A673 (cell line): ENCODE measurements around the gene TEX38. TPM values are rescaled to one million over a fixed set of nuclear protein-coding genes. Genes with fewer than 3 reads are reported as not detected.

Experiments used
- BruUV-seq: library from RNA; stranded (reverse); fragments of 400-500 nt; replicated peaks from 2 replicates; lab custom pipeline; 2021; lab: Mats Ljungman, UMichigan
- CTCF ChIA-PET: fragments of 300-600 bp; sonication (Branson Sonifier 250); formaldehyde crosslinking; loops from one replicate; lab custom pipeline; 2022; ENCODE audit warnings: antibody characterized with exemption; lab: Charles Lee
- POLR2A ChIA-PET: fragments of 300-600 bp; sonication (Branson Sonifier 250); formaldehyde crosslinking; loops from one replicate; lab custom pipeline; 2022; ENCODE audit warnings: antibody characterized with exemption; ENCODE audit not compliant: low non-redundant PET; lab: Charles Lee
- DNase-seq: peaks from one replicate; pipeline ENCODE4 v3.0.0-alpha.2; 2015; ENCODE audit warnings: low spot score
- H3K27ac ChIP-seq: fragments of 200-600 bp; sonication (generic); 2 replicates; pipeline ENCODE4 v1.5.1; 2016; ENCODE audit warnings: mixed run types, low read depth, mild to moderate bottlenecking, mixed read lengths, antibody characterized with exemption, low read length; ENCODE audit not compliant: poor library complexity, severe bottlenecking
- H3K27me3 ChIP-seq: fragments of 200-600 bp; sonication (generic); replicated peaks from 2 replicates; pipeline ENCODE4 v1.6.1; 2017; ENCODE audit warnings: mixed run types, low read depth, mild to moderate bottlenecking, mixed read lengths, antibody characterized with exemption, low read length; ENCODE audit not compliant: insufficient read depth, poor library complexity
- H3K36me3 ChIP-seq: fragments of 200-600 bp; sonication (generic); 2 replicates; pipeline ENCODE4 v1.6.1; 2016; ENCODE audit warnings: mixed run types, mild to moderate bottlenecking, mixed read lengths, antibody characterized with exemption, low read length; ENCODE audit not compliant: insufficient read depth, poor library complexity, severe bottlenecking
- H3K4me1 ChIP-seq: fragments of 200-600 bp; sonication (generic); 2 replicates; pipeline ENCODE4 v1.6.1; 2017; ENCODE audit warnings: mixed run types, mild to moderate bottlenecking, mixed read lengths, antibody characterized with exemption, low read length; ENCODE audit not compliant: insufficient read depth, poor library complexity, severe bottlenecking
- H3K4me3 ChIP-seq: fragments of 200-600 bp; sonication (generic); 2 replicates; pipeline ENCODE4 v1.5.1; 2016; ENCODE audit warnings: low read depth, mixed run types, mild to moderate bottlenecking, mixed read lengths, low read length; ENCODE audit not compliant: poor library complexity, severe bottlenecking
- H3K9me3 ChIP-seq: fragments of 200-600 bp; sonication (generic); 2 replicates; pipeline ENCODE4 v1.6.1; 2016; ENCODE audit warnings: mixed run types, low read depth, mild to moderate bottlenecking, mixed read lengths, antibody characterized with exemption, low read length; ENCODE audit not compliant: poor library complexity, severe bottlenecking
- EZH2 ChIP-seq: fragments of 200-600 bp; sonication (generic); IDR thresholded peaks from 2 replicates; pipeline ENCODE4 v1.6.1; 2017; ENCODE audit warnings: borderline replicate concordance, low read depth, mild to moderate bottlenecking, mixed read lengths, antibody characterized with exemption, low read length; ENCODE audit not compliant: poor library complexity, severe bottlenecking
- intact Hi-C: fragments of 100-400 bp; cut with micrococcal nuclease; formaldehyde crosslinking; loops from one replicate; pipeline ENCODE4 v1.10.0; 2022; ENCODE audit not compliant: unreplicated experiment
- total RNA-seq: library from RNA; stranded (reverse); gene quantifications from 2 replicates; pipeline ENCODE4 v1.2.3, GENCODE V29; 2021
- TF ChIP-seq, protein P1 (sequence below): fragments of 300-800, 200-600 bp; sonication (generic); conservative IDR thresholded peaks from 2 replicates; pipeline ENCODE4 v1.5.1; 2017; ENCODE audit warnings: low read depth, mild to moderate bottlenecking, antibody characterized with exemption, low read length, moderate library complexity, mixed read lengths

The TEX38 gene
- total RNA-seq, 1 experiment from 2014 or later, result not detected

DNA sequence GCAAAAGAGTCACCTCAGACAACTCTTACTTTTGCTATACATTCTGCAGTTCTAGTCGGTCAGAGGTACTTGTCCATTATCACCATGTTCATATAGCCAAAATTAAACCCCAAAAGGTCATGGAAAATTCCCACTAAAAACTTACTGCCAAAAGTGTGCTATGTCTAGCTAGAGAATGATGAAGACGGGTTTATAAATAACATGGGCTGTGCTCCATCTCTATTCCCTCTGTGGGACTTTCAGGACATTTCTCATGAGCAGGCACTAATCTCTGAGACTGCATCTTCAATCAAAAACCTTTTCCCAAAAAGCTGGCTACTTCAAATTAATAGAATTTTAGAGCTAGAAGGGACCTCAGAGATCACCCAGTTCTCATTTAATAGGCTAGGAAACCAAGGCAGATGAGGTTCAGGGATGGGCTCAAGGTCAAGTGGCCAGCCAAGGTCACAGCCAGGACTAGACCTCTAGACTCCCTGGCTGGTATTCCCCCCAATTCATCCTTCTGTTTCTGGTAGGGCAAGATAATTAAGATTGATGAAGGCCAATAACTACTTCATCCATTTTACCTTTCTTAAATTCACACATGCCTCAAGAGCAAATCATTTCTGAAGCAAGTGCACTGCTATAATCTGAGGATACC lies 34.1 kb upstream of the TEX38 start:
- Histone ChIP-seq H3K27ac (no peak overlapping the region), H3K4me3 (no peak overlapping the region), H3K9me3 (no peaks in the 10 kb centered on the region), H3K27me3 (no peaks in the 10 kb centered on the region), H3K36me3 (peaks cover 2% of the 10 kb centered on the region), H3K4me1 (no peaks in the 10 kb centered on the region)
- BruUV-seq, result no TSS peak
- CTCF ChIA-PET, result no interaction called here
- intact Hi-C loops, result no loop called here
- DNase-seq, result no peak
- TF ChIP-seq, protein P1, sequence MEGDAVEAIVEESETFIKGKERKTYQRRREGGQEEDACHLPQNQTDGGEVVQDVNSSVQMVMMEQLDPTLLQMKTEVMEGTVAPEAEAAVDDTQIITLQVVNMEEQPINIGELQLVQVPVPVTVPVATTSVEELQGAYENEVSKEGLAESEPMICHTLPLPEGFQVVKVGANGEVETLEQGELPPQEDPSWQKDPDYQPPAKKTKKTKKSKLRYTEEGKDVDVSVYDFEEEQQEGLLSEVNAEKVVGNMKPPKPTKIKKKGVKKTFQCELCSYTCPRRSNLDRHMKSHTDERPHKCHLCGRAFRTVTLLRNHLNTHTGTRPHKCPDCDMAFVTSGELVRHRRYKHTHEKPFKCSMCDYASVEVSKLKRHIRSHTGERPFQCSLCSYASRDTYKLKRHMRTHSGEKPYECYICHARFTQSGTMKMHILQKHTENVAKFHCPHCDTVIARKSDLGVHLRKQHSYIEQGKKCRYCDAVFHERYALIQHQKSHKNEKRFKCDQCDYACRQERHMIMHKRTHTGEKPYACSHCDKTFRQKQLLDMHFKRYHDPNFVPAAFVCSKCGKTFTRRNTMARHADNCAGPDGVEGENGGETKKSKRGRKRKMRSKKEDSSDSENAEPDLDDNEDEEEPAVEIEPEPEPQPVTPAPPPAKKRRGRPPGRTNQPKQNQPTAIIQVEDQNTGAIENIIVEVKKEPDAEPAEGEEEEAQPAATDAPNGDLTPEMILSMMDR, result no peak
- TF ChIP-seq EZH2, result no peak
- POLR2A ChIA-PET, result no interaction called here

DNA sequence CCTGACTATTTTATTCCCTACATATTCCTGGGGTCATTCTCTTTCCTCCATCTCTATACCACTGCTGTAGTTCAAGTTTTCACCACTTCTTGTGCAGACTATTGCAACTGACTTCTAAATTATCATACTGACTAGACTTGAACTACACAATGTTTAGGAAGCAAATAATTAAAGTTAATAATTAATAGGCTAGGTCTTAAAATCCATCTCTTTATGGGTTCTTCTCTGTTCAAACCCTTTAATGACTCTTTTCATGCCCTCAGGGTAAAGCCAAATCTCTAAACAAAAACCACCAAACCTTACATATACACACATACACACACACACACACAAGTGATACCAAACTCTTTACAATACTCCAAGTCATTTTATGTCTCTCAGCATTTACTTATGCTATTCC lies 32.7 kb upstream of the TEX38 start:
- POLR2A ChIA-PET, result no interaction called here
- CTCF ChIA-PET, result no interaction called here

DNA sequence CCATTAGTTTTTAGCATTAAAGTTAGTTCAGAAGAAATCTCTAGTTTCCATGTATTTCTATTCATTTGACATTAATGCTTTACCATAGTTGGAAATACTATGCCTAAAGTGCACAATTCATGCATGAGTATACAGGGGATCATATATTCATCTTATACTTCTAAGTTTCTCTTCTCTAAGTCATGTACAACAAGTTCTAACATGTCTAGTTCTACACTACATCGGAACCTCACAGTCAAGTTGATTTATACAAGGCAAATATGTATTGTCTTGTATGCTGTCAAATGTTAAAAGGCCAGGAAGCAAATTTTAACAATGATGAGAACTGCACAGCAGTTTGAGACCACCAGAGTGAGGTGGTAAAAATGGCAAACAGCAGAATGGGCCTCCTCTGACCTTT lies 32.1 kb upstream of the TEX38 start:
- POLR2A ChIA-PET, result no interaction called here
- H3K27me3 ChIP-seq, result no peaks in the 10 kb centered on the region
- BruUV-seq, result no TSS peak
- no peaks in the 10 kb centered on the region for H3K36me3 ChIP-seq
- no peak overlapping the region for H3K27ac ChIP-seq
- DNase-seq, result no peak
- no peaks in the 10 kb centered on the region for H3K9me3 ChIP-seq
- no peak overlapping the region for H3K4me3 ChIP-seq
- CTCF ChIA-PET, result no interaction called here
- intact Hi-C loops, result no loop called here
- TF ChIP-seq, protein P1, result no peak
- no peak for TF ChIP-seq EZH2
- H3K4me1 ChIP-seq, result no peaks in the 10 kb centered on the region

More for the DNA sequence above, 32.7 kb upstream of the TEX38 start:
- H3K9me3 ChIP-seq, result no peaks in the 10 kb centered on the region
- no peak for DNase-seq
- BruUV-seq, result no TSS peak
- H3K27ac ChIP-seq, result no peak overlapping the region
- no peaks in the 10 kb centered on the region for H3K4me1 ChIP-seq
- no peak overlapping the region for H3K4me3 ChIP-seq
- H3K36me3 ChIP-seq, result no peaks in the 10 kb centered on the region
- intact Hi-C loops, result no loop called here
- TF ChIP-seq, protein P1, result no peak
- no peak for TF ChIP-seq EZH2
- no peaks in the 10 kb centered on the region for H3K27me3 ChIP-seq
